NCI-H2196 (cell line): Measurements from ENCODE around the gene USP36.
A peak's percentile ranks its signal among the peaks of the same experiment; 100 is the strongest.
"Not testable (repeated sequence)": the region's sequence is repeated elsewhere in the genome, so short reads cannot be mapped to it uniquely, and the experiment has no call there.

Experiments used
- DNase-seq: peaks from one replicate; lab custom pipeline; 2025; ENCODE audit not compliant: unreplicated experiment; lab: John Stamatoyannopoulos, UW

Gene USP36

DNA sequence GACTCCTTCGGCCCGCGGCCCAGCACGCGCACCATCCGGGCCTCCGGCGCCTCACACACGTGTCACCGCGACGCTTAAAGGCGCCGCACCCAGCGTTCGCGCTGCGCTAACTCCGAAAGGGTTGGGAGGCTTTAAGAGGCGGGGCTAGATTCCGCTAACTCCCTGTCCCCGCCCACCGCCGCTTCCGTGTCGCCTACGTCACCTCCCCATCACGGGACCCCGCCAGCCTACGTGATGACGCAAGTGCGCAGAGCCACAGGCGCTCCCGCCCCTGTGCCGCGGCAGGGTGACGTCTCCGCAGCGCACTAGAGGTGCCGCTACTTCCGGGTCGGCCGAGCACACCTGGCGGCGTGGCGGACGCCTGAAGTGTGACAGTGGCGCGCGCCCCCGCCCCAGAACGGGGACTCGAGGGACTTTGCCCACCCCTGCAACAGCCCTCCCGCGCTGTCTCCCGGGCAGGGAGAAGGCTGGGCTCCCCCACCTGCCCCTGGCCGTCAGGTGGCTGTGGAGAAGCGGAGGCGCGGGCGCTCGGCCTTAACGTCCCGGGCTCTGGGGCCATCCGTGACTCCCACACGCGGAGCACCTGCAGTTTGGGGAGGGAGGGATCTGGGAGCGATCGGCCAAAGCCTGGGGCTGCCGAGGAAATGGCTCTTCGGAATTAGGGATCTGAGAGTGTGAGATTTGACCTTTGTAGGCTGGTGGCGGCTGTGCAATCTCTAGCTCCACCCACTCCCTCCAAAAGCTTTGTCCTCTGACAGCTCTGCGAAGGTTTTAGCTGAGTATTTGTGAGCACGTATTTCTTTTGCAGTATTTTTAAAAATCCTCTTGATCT, at the start of gene USP36:
Gene USP36 (minus strand): TSS at position 35 of the 832 bp plus-strand sequence. CDS start 4,451 bp downstream, outside the sequence.
- DNase-seq: peak; percentile 100

DNA sequence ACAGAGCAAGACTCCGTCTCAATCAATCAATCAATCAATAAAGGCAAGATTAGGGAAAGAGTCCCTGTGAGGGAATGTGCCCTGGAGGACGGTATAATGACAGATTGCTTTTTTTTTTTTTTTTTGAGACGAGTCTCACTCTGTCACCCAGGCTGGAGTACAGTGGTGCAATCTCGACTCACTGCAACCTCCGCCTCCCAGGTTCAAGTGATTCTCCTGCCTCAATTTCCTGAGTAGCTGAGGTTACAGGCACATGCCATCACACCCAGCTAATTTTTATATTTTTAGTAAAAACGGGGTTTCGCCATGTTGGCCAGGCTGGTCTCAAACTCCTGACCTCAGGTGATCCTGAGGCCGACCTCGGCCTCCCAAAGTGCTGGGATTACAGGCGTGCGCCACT, 49.5 kb upstream of the USP36 start:
- not testable (repeated sequence) for DNase-seq

DNA sequence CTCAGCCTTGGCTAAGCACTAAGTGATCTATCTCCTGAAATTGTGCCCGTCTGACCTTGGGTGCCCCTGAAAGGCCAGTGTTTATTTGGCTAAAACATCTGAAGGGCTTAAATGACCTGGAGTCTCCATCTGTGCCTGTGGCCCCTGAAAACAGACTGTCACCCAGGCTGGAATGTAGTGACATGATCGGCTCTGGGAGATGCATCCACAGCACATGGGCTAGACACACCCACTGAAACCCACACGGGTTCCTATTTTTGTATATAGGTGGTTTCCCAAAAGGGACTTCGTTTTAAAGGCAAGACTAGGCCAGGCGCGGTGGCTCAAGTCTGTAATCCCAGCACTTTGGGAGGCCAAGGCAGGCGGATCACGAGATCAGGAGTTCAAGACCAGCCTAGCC, 48.9 kb upstream of the USP36 start:
- DNase-seq: no peak

DNA sequence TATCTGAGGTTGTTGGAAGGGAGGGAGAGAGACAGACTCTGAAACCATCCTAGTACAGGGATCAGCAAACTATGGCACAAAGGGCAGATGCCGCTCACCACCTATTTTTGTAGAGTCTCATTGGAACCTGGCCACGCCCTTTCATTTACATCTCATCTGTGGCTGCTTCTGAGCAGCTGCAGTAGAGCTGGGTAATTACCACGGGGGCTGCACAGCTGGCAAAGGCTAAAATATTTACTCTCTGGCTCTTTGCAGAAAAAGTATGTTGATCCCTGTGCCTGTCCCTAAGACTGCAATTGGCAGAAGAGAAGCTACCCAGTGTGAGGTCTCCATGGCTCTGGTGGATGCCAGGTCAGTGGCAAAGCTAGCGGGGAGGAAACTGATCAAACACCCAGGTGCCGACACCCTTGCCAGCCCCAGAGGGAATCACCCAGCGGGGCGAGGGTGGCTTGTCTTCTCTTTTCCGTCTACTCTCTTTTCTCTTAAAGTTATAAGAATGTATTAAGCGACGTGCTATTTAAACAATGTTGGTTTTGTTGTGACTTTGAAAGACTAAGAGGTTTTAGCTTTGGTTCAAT, 48.4 kb upstream of the USP36 start:
- DNase-seq: no peak

DNA sequence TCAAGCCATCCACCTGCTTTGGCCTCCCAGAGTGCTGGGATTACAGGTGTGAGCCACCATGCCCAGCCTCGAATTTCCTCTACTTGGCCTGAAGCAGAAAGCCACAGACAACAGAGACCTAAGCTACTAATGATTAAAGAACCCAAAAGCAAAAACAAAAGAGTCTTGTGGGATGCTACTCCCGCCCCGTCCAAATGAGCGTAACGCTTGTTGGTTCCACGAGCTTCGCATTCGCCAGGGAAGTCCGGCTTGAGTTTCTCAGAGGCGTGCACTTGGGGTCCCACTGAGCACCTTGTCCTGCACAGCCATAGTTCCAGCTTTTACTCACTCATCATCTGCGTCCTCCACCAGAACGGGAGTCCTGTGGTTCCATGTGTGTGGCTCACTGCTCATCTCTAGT, 46.3 kb upstream of the USP36 start:
- no peak for DNase-seq

DNA sequence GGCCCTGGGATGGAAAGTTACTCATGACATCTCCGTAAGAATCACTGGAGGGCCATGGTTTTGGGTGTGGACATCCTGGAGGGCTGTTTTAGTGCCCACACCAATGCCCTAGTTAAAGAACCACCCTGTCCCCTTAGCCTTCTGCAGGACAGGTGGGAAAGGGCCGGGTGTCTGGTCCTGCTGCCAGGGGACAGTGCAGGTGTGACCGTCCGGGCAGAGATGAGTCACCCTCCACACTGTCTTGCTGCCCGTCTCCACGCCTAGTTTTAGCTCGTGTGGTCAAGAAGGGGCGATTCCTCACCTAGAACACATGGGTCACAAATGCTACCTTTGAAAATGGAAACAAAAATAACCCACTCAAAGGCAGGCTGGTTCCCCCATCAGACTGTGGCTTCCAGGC, 45.3 kb upstream of the USP36 start:
- DNase-seq: no peak

DNA sequence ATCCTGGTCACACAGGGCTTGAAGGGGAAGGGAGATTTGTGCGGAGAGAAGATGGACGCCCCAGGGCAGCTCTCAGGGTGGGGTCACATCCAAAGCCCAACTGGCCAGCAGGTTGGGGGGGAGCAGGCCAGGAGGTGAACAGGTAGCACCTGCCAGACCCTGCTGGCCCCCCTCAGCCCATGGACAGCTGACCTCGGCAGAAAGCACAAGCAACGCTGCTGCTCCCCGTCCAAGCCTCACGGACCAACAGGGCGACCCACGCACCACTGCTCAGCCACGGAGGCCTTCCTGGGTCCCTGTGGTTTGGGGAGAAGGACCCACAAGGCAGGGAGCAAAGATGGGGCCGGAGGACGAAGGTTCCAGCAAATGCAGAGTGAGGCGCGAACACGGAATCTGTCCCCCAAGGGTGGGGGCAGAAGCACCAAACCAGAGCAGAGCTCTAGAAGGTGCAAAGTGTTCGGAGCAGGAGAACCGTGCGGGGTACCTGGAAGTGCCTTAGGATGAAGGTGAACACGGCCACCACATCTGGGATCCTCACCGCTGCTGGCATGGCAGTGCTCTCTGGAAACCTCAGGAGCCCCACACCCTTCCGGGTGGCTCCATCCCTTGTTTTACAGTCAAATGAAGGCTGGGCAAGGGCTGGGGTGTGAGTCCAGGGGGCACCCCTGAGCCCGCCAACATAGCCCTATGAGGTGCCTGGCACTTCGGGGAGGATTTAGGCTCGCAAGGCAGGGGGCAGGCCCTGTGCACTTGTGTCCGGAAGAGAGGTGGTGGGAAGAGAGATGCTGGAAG, 44.5 kb upstream of the USP36 start:
- no peak for DNase-seq

DNA sequence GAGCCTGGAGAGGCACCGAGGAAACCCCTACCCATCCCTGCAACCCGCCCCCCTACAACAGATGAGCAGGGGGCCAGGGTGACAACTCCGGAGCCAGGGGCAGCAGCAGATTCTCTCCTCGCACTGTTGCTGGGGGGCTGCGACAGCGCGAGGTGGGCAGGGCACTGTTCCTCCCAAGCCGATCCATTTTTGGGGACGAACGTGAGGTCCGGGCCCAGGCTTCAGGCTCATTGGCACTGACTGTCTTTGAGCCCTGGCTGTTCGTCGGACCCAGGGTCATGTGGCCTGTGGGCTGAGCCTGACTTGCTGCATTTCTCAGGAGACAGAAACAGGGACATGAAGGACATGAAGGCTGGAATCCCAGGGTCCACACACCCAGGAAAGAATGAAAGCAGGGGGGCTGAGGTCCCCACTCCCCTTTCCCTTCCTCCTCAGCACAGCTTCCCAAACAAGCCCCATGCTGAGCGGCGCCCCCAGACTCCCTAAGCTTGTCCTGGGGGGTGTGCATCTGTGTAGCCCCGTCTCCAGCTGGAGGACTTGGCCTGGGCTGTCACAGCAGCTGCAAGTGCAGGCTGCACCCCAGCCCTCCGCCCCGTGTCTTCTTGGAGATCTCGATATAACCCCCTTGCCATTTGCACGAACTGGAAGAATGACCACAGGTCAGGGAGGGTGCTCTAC, 43.7 kb upstream of the USP36 start:
- no peak for DNase-seq

DNA sequence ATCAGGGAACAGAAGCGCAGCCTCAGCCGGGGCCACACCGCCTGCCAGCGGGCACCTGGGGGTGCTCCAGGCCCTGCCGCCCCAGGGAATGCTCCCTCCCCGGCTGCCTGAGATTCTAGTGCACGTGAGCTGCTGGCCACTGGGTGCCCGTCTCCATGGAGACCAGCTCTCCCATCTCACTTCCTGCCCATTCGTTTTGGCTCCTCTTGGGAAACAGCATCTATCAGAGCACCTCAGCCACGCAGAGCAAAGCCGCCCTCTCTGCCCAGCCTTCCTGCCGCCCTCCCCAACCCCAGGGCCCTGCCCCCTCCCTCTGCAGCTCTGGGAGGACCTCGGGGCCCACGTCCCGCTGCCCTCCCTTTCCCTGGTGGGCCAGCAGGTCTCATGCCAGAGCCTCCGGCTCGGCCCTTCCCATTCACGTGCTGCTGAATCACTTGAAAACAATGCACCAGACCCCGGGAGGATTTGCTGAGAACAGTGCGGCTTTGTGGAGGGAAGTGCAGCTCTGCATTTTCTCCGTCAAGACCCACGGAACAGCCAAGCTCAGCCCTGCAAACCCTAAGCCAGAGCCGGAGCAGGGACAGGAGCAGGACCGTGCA, 43.0 kb upstream of the USP36 start:
- peak; percentile 94 for DNase-seq

DNA sequence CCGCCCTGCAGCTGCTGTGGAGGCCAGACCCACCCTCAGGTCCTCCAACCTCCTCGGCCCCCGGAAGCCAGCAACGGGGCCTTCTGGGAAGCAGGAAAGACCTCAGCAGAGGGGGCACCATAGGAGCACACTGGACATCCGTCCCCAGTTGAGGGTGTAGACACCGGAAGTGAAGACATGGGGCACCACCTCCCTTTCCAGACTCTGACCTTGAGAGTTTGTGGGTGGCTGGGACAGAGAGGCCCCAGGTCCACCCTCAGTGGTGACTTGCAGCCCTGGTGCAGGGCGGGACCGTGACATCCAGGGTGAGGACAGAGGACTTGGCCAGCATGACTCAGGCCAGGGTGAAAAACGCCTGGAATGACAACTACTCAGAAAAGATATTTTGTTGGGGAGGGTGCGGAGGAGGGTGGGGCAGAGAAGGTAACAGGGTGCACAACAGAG, 42.5 kb upstream of the USP36 start:
- no peak for DNase-seq

DNA sequence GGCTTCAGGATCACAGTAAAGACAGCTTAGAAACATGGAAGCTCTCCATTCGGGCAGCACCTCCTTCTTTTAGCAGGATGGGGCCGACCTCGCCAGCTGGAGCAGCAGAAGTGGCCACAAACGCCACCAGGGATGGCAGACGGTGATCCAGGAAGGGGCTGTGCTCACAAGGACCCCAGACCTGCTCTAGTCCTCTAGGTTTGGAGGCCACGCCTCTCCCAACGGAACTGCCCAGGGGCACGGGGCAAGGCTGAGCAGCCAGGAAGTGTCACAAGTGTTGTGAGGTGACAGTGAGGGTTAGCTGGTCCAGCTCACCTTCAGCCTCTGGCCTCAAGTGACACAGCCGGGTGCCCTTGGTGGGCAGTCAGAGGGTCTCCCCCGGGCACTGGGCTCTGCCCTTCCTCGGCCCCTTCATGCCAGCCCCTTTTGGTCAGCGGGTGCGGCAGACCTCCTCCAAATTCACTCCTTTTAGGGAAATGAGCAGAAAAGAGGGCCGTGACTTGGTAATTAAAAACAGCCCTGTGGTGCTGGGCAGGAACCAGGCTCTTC, 42.0 kb upstream of the USP36 start:
- no peak for DNase-seq

DNA sequence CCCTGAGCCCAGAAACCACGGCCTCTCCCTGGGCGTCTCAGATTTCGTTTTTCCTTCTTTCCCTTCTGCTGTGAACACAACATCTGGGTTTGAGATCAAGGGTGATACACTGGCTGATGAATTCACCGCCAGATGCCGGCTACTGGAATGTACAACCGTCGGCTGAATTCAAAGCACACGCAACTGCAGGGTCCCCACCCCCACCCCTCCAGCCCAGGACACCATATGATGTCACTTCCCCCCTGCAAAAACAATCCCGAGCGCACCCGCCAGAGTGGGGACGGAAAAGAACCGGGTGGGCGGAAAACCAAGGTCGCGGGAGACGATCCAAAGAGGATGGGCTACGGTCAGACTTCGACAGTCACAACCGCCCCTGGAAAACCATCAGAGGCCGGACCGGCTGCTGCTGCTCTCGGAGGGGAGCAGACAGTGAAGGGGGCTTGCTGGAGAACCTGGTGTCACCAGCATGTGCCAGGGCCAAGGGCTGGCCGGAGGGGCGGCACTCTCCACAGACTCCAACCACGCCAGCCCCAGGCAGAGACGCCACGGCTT, 39.1 kb upstream of the USP36 start:
- no peak for DNase-seq

DNA sequence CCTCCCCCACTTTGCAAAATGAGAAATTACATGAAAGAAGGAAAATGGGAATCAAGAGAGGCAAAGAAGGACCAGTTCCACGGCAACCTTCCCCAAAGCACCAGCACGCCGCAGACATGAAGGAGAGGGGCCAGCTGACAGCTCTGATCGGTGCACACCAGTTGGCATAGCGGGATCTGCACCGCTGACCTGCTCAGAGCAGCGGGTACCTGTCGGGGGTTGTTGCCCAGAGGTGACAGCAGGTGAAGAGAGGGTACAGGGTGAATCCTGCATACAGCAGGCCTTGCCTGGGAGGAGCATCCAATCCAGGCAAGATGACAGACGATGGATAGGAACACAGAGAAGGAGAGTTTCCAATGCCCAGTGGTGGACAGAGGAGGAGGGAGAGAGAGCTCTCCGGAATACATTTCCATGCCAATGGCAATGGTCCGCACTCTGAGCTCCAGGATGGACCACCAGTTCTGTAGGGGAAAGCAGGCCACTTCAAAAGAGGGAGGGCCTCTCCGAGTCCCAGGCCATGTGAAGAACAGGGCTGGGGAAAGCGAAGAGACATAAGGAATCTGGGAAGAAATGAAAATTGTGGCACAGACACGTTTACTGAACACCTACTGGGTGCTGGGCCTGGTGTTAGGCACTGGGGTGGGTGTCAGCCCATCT, 38.4 kb upstream of the USP36 start:
- no peak for DNase-seq

DNA sequence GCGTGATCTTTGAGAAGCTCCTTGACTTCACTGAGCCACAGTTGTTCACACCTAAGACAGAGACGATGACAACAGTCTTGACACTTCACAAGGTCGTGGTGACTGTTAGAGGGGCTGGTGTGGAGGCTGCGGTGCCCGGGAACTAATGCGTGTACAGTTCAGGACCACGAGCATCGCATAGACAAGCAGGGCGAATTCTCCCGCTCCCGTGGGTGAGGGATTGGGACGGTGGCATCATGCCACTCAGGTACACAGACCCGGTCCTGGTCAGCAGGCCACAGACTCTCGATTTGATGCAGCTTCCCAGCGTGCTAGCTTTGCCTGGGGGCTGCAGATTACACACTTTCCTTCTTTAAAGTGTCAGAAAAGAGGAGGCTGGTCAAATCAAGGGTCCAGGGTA, 37.6 kb upstream of the USP36 start:
- DNase-seq: no peak

DNA sequence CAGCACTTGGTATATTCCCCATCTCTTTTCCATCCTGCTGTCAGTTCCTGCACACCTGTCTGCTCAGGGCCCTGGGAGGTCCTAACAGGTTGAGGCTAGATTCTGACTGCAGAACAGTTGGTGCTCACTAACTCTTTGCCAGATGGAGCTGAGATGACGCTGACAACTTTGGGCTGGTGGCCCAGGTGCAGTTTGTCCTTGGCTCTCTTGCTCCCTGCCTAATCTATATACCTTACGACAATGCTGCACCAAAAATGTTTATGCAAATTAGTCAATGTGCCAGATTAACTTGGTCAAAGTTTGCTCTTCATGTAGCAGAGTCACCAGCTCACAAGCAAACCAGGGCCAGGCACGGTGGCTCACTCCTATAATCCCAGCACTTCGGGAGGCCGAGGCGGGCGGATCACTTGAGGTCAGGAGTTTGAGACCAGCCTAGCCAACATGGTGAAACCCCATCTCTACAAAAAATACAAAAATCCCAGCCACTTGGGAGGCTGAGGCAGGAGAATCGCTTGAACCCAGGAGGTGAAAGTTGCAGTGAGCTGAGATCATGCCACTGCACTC, 36.4 kb upstream of the USP36 start:
- not testable (repeated sequence) for DNase-seq

DNA sequence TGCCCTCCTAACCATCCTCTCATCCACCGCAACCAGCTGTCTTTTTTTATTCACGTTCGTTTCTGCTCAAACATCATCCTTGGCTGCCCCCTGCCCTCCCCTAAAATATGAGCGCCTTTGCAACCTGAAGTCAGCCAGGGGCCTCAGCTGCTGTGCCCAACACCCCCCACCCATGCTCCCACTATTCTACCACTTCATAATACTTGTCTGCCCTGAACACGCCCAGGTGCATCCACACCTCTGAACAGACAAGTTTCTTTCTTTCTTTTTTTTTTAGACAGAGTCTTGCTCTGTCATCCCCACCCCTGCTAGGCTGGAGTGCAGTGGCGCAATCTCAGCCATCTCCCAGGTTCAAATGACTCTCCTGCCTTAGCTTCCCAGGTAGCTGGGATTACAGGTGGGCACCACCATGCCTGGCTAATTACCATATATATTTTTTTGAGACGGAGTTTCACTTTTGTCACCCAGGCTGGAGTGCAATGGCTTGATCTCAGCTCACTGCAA, 35.5 kb upstream of the USP36 start:
- no peak for DNase-seq

DNA sequence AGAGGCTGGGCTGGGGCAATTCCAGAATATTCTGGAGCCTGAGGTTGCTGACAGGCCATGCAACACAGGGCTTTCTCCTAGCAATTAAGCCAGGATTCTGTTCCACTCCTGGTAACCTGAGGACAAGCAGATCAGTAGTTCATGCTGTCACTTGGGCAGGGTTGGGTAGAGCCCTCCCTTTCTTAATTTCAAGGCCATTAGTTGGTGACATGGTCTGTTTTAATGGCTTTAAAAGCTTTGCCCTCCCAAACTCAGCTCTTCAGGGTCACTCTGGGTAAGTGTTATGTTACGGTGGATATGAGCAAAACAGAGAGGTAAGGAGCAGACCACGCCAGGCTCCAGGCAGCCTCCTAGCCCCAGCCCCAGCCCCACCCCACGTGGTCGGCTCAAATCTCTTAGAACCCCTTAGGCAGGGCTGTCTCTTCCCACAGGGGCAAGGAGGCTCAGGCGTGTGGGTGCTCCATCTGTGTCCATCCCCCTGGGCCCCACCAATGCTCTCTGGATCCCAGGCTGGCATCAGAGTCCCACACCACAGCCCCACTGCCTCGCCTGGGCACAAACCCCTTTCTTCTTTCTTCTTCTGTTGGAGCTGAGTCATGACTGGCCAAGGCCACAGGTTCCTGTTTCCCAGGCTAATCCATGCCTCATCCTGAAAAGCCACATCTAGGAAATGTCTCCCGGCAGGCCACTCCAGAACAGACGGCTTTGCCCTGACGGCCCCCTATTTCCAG, 34.9 kb upstream of the USP36 start:
- DNase-seq: no peak

DNA sequence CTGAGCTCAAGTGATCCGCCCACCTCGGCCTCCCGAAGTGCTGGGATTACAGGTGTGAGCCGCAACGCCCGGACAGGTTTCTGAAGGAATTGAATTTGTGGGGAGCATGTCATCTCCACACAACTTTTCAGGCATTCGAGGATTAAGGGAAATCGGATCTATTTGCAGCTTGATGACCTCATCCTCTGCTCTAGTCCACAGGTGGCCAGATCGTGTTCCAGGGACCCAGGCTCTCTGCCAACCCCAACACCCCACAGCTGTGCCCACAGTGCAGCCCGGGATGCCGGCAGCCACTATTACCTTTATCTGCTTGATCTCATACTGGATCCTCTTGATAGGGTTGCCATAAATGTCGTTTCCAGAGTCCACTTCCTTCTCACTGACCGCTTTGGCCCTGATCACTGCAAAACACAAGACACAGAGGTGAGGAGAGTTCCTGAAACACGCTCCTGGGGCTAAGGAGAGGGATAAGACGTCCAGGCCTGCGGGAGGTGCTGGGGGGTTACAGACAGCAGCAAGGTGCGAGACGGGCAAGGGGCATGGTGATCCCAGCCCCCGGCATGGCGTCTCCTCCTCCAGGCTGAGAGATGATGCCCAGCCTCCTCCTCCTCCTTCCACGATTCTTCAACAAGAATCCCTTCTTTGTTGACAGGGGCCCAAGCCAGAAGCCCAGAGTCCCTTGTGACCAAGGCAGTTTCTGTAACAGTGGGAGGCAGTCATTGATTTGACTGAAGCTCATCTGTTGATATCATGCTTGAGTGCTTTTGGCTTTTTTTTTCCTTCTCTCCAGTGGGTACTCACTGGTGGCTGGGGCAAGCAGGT, 33.1 kb upstream of the USP36 start:
- peak; percentile 94 for DNase-seq
